GM21737 (cell line): ENCODE data around the gene UBE2N.
"Not testable (repeated sequence)": the region's sequence is repeated elsewhere in the genome, so short reads cannot be mapped to it uniquely, and the experiment has no call there.

Source experiments
- ATAC-seq: cut with Tn5 transposase; IDR thresholded peaks from one replicate; pipeline ENCODE4 v1.9.1; 2021; ENCODE audit warnings: mild to moderate bottlenecking, moderate library complexity; ENCODE audit not compliant: unreplicated experiment

The UBE2N gene

GRCh38 chr12:93447555-93448290 lies 6.0 kb upstream of the UBE2N start:
- no peak for ATAC-seq

GRCh38 chr12:93443576-93443975 lies 1.8 kb upstream of the UBE2N start:
- ATAC-seq: no peak

- no peak for ATAC-seq
Observed at GRCh38 chr12:93442411-93443340, 929 bp upstream of the UBE2N start.

GRCh38 chr12:93441081-93441616 lies 598 bp downstream of the UBE2N start:
- ATAC-seq: no peak

- no peak for ATAC-seq
Observed at GRCh38 chr12:93440043-93440835, 1.5 kb downstream of the UBE2N start.

- ATAC-seq: no peak
Observed at GRCh38 chr12:93438266-93439050, 3.3 kb downstream of the UBE2N start.

GRCh38 chr12:93434256-93434865 lies 7.4 kb downstream of the UBE2N start:
- ATAC-seq: no peak

- not testable (repeated sequence) for ATAC-seq
Observed at GRCh38 chr12:93432031-93432430, 9.7 kb downstream of the UBE2N start.

- no peak for ATAC-seq
Observed at GRCh38 chr12:93430280-93430679, 11.5 kb downstream of the UBE2N start.

- no peak for ATAC-seq
Observed at GRCh38 chr12:93429852-93430251, 11.9 kb downstream of the UBE2N start.

GRCh38 chr12:93429448-93429847 lies 12.3 kb downstream of the UBE2N start:
- ATAC-seq: no peak

GRCh38 chr12:93427779-93428564 lies 13.8 kb downstream of the UBE2N start:
- no peak for ATAC-seq

- no peak for ATAC-seq
Observed at GRCh38 chr12:93426412-93426805, 15.3 kb downstream of the UBE2N start.

- ATAC-seq: no peak
Observed at GRCh38 chr12:93425736-93426411, 15.9 kb downstream of the UBE2N start.

GRCh38 chr12:93422050-93422449 lies 19.7 kb downstream of the UBE2N start:
- ATAC-seq: no peak

- no peak for ATAC-seq
Observed at GRCh38 chr12:93419388-93420034, 22.2 kb downstream of the UBE2N start.

GRCh38 chr12:93417967-93418480 lies 23.7 kb downstream of the UBE2N start:
- no peak for ATAC-seq
